Measurements from ENCODE around the gene RSBN1.
"Not testable (repeated sequence)": the region's sequence is repeated elsewhere in the genome, so short reads cannot be mapped to it uniquely, and the experiment has no call there.

Gene RSBN1

DNA sequence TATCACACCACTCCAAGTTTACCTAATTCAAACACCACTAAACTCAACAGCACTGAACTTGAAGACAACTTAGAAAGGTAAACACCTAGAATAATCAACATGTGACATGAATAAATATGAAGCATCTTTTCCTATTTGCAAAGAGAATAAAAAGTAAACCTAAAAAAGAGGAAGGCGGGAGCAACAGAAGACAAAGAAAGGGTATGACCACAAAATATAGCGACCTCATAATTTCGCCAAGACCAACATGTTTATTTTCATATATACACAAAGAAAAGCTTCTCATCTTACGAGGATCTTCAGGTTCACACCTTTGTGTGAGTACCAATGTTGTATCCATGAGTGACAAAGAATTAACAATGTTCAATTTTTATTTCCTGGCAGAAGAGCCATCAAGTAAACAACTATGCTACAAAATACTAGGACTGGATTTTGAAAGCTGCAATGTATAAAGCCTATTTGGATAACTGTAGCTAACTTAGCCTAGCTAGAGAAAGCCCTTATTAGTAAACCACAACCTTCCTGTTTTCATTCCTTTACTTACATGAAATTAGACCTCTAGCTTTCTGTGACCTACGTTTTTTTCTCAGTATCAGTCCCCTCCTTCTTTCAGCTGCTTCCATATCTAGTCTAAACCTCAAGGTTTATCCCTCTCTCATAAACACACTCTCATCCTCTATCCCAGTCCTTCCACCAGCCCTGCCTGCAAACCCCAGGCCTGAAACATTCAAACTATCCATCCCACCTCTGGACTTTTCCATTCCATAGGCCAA, 31.7 kb downstream of the RSBN1 start:
- no peak for DNase-seq (ENCODE audit: low read depth in 2 of 2)

DNA sequence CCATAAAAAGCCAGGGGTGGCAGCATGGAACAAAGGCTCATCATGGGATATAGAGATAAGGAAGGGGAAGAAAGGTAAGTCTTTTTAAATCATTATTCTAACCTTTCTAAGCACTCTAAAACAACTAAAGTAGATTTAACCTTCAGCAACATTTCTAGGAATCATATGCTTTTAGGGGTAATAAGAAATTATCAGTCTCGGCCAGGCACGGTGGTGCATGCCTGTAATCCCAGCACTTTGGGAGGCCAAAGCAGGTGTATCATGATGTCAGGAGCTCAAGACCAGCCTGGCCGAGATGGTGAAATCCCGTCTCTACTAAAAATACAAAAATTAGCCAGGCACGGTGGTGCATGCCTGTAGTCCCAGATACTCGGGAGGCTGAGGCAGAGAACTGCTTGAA, 32.7 kb downstream of the RSBN1 start:
- DNase-seq (ENCODE audit: low read depth in 2 of 2) = no peak

DNA sequence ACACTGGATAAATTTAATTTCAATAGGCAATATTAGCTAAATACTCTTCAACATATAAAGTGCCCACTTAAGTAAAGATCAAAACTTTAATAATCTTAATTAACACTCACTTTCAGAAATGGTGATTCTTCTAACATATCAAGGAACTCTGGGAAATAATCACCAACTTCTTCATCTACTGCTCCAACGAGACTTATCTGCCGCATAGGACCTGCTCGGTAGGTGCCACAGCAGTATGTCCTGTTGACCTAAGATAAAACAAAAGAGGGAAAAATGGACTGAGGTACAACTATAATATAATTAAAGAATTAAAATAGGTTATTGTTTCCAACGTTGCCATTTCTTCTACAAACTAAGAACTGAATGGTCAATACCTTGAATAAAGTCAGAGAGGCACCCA, 34.7 kb downstream of the RSBN1 start:
- DNase-seq (ENCODE audit: low read depth in 2 of 2) = no peak

DNA sequence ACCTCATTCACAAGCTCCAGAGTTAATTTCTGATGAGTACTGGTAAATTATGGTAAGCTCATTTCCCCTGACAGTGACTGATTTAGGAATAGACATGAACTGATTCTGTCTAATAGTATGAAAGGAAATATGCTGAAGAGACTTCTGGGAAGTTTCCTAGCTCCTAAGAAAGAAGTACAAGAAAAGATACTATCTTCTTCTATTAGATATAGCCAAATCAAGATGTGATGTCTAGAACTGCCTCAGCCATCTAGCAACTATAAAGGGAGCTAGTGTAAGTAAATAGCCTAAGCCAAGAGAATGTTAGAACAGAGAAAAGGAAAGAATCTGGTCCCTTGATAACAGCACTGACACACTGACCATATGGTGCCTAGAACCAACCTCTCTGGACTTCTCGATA, 42.2 kb downstream of the RSBN1 start:
- no peak for DNase-seq (ENCODE audit: low read depth in 2 of 2)

DNA sequence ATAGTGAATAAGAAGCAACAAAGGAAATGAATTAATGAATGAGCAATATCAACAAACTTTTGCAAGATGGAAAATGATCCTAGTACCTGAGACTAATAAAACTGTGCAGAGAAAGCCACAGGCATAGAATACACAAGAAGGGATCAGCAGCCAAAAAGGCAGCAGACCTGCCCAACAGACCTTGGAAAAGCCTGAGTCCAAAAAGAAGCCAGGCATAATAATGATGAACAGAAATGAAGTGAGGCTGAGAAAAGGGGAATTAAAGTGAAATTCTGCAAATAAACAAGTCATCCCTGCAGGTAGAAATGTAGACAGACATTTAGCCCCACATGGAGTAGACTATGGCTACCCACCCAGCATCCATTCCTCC, 42.7 kb downstream of the RSBN1 start:
- DNase-seq (ENCODE audit: low read depth in 2 of 2) = no peak

- no peak for DNase-seq (ENCODE audit: low read depth in 2 of 2)
Observed at GRCh38 chr1:113768916-113769600, 43.2 kb downstream of the RSBN1 start.

- DNase-seq (ENCODE audit: low read depth in 2 of 2) = no peak
Observed at GRCh38 chr1:113765306-113766230, 46.7 kb downstream of the RSBN1 start.

- no peak for DNase-seq (ENCODE audit: low read depth in 2 of 2)
Observed at GRCh38 chr1:113763661-113764060, 48.6 kb downstream of the RSBN1 start.

DNA sequence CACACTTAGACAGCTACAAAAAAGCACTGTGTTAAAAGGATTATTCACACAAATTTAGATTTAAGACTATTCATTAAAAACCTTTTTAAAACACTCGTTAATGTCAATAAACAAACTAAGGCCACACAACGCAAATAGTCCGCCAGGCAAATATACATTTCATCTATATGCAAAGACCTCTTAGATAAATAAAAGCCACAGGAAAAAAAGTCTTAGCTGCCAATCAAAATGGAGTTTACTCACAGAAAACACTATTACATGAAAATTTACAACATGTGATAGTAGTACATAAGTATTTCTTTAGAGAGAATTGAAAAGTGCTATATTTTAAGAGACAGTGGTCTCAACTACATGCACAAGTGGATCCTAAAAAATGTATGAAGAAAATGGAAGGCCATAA, 50.3 kb downstream of the RSBN1 start:
- DNase-seq (ENCODE audit: low read depth in 2 of 2) = no peak

DNA sequence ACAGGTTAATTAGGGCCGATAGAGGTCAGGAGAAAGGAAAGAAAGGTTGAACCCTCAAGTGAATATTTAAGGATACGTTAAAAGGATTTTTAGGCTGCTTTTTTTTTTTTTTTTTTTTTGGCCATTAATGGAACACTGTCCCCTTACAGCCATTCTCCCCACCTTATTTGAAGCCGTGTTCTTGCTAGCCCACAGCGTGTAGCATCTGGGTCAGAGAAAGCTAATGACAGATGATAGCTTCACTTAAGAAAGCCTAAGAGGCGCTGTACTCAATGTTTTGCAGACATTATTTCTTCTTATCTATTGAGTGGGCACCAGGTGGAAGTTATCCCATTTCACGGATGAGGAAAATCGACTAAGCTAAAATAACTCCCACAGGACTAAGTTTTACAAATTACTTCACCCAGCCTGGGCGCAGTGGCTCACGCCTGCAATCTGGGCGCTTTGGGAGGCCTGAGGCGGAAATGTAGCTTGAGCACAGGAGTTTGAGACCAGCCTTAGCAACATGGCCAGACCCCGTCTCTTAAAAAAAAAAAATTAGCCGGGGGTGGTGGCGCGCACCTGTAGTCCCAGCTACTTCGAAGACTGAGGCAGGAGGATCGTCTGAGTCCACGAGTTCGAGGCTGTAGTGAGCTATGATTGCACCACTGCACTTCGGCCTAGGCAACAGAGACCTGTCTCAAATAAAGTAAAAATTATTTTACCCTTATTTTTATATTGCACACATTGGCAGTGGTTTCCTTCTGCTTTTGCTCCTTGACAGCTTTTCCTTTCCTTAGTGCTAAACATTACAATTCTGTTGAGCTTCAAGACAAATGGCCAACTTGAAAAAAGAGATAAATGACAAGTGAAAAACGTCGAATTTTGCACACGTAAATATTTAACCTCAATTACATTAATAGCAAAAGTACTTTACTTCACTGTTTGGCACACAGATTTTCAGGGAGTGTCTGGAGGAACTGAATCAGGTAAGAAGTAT, 51.9 kb downstream of the RSBN1 start:
- no peak for DNase-seq (ENCODE audit: low read depth in 2 of 2)

GRCh38 chr1:113759333-113760101, 52.8 kb downstream of the RSBN1 start, which contains the start of gene PHTF1:
TSS of gene PHTF1 (minus strand) at chr1:113759486. CDS start at chr1:113758703, 783 bp downstream.
- DNase-seq (ENCODE audit: low read depth in 2 of 2) = peak; percentile 22 to 37

DNA sequence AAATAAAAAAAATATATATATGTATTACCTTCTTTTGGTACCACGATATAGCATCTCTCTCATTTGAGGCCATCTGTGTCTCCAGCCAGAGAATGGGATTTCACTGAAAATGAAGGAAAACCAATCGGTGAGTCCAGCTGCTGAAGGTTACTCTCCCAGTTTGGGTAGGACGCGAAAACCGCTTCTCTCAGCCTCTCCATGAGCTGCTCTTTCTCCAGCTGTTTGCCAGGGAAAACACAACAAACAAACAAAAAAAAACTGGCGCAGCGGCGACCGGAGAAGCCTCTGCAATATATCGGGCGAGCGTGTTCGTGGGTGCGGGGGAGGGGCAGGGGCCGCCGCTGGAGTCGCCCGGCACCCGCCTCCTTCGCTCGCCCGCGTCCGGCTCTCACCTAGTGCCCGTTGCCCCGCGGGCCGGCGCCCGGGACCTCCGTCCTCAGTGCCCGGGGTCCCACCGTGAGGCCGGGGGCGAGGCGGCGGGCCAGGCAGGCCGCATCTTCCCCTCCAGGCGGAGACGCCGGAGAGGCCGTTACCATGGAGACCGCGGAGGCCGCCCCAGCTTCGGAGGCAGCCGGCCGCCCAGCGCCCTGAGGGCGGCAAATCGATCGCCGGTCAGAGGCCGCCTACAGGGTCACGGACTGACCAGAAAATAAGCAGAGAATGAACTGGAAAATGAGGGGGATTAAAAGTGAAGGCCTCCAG, 53.5 kb downstream of the RSBN1 start:
- peak; percentile 35 to 37 for DNase-seq (ENCODE audit: low read depth in 2 of 2)

GRCh38 chr1:113756461-113756860, 55.8 kb downstream of the RSBN1 start:
- no peak for DNase-seq (ENCODE audit: low read depth in 2 of 2)

DNA sequence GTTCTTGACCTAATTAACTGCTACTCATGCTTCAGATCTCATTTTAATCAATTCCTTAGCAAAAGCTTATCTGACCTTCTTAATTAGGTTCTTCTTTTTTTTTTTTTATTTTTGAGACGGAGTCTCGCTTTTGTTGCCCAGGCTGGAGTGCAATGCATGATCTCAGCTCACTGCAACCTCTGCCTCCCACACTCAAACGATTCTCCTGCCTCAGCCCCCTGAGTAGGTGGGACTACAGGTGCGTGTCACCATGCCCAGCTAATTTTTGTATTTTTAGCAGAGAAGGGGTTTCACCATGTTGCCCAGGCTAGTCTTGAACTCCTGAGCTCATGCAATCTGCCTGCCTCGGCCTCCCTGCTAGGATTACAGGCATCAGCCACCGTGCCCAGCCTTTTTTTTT, 58.9 kb downstream of the RSBN1 start:
- DNase-seq (ENCODE audit: low read depth in 2 of 2) = not testable (repeated sequence)

- DNase-seq (ENCODE audit: low read depth in 2 of 2) = no peak
Observed at GRCh38 chr1:113751516-113751915, 60.8 kb downstream of the RSBN1 start.

DNA sequence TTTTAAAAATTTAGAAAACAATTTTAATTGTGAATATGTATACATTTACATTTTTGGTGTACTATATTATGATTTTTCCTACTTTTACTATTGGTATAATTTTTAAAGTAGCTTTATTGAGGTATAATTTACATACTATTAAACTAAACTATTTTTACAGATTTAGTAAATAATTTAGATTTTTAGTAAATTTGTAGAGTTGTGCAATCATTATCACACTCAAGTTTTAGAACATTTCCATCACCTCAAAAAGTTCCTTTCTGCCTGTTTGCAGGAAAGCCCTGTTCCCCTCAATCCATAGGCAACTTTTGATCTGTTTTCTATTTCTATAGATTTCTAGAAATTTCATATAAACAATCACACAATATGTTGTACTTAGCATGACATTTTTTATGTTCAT, 61.2 kb downstream of the RSBN1 start:
- DNase-seq (ENCODE audit: low read depth in 2 of 2) = no peak

- no peak for DNase-seq (ENCODE audit: low read depth in 2 of 2)
Observed at GRCh38 chr1:113749402-113749801, 62.9 kb downstream of the RSBN1 start.

- no peak for DNase-seq (ENCODE audit: low read depth in 2 of 2)
Observed at GRCh38 chr1:113747376-113747775, 64.9 kb downstream of the RSBN1 start.

DNA sequence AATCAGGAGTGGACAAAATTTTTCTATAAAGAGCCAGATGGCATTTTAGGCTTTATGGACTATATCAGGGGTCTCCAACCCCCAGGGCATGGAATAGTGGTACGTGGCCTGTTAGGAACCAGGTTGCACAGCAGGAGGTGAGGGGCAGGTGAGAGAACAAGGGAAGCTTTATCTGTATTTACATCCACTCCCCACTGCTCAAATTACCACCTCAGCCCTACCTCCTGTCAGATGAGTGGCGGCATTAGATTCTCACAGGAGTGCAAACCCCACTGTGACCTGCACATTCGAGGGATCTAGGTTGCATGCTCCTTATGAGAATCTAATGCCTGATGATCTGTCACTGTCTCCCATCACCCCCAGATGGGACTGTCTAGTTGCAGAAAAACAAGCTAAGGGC, 66.9 kb downstream of the RSBN1 start:
- DNase-seq (ENCODE audit: low read depth in 2 of 2) = no peak

DNA sequence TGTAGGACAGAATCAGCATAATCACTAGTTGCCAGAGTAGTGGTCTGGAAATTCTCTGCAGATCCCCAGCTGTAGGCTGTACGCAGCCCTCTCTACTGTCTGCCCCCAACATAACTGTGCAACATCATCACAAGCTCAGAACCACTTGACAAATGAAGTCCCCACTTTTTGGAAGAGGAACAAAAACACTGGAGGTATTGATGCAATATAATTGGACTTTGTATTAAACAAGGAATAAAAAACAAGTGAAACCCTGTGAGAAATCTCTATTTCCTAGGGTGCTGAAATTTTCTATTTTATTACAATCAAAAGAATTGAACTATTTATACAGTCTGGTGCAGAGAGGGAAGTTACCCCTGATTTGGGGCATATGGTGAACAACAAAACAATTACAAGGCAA, 68.2 kb downstream of the RSBN1 start:
- DNase-seq (ENCODE audit: low read depth in 2 of 2) = no peak
